Measurements from ENCODE around the gene IQGAP2. TPM values are rescaled to one million over a fixed set of nuclear protein-coding genes. Genes with fewer than 3 reads are reported as not detected.
"Not testable (repeated sequence)": the region's sequence is repeated elsewhere in the genome, so short reads cannot be mapped to it uniquely, and the experiment has no call there.

IQGAP2 gene
- total RNA-seq, 4 donors from 2014 or later, result 3.5 to 18.5 (median 13.7) TPM

DNA sequence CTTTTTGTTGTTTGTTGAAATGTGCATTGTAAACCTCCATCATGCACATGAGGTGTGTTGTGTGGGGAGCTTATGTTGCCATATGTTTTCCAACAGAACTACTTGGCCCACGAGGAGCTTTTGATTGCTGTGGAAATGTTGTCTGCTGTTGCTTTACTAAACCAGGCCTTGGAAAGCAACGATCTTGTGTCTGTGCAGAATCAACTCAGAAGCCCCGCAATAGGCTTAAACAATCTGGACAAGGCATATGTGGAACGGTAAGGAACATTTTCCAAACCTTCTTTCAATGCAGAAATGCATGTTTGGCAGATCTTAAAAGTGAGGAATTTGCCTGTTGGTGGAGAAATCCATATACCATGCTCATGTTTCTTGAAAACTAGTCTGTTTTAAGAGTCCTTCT is 197.6 kb downstream of the IQGAP2 start:
- DNase-seq (ENCODE audit: low spot score in 2 of 2), result no peak
- no peak overlapping the region for H3K4me3 ChIP-seq (ENCODE audit: low read depth, poor library complexity, severe bottlenecking)
- whole genome bisulfite sequencing, 2 donors, result 66 to 67% methylated on average over 4 of the region's 4 CpGs
- TF ChIP-seq, protein P1, sequence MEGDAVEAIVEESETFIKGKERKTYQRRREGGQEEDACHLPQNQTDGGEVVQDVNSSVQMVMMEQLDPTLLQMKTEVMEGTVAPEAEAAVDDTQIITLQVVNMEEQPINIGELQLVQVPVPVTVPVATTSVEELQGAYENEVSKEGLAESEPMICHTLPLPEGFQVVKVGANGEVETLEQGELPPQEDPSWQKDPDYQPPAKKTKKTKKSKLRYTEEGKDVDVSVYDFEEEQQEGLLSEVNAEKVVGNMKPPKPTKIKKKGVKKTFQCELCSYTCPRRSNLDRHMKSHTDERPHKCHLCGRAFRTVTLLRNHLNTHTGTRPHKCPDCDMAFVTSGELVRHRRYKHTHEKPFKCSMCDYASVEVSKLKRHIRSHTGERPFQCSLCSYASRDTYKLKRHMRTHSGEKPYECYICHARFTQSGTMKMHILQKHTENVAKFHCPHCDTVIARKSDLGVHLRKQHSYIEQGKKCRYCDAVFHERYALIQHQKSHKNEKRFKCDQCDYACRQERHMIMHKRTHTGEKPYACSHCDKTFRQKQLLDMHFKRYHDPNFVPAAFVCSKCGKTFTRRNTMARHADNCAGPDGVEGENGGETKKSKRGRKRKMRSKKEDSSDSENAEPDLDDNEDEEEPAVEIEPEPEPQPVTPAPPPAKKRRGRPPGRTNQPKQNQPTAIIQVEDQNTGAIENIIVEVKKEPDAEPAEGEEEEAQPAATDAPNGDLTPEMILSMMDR (IDR thresholded peaks at IDR 0.05), result no peak
- no peak for TF ChIP-seq POLR2A (IDR thresholded peaks at IDR 0.05)
- intact Hi-C loops (cut with DNase I; ENCODE audit: low total_unique reads), result loop anchor here (5.0 kb wide), 1 partner anchor 172 kb away; no protein-coding TSS in a partner anchor

DNA sequence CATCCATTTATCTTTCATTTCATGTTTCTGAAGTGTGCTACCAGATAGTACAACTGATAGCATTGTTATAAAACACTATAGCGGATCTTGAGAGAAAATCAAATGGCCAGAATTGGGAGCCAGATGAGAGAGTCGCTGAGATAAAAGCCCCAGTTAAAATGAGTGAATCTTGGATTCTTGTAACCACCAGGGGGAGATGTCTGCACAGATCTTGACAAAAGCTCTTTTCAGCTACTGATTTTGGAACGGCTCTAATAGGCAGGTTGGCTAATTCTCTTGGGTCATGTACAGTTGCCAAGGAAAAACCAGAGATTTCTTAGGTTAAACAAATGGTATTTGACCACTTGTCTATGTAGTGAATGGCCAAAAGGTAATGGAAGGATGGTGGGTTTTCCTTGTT is 198.4 kb downstream of the IQGAP2 start:
- DNase-seq (ENCODE audit: low spot score in 2 of 2), result peak in 1 of 2 donors; percentile 20
- WGBS, 2 donors, result 10% methylated on average over 3 of the region's 3 CpGs
- H3K4me3 ChIP-seq (ENCODE audit: low read depth, poor library complexity, severe bottlenecking), result no peak overlapping the region
- no peak for TF ChIP-seq POLR2A (IDR thresholded peaks at IDR 0.05)
- TF ChIP-seq, protein P1 (IDR thresholded peaks at IDR 0.05), result peak in 1 of 3 donors; percentile 27
- intact Hi-C loops (cut with DNase I; ENCODE audit: low total_unique reads), result loop anchor here (5.0 kb wide), 1 partner anchor 171 kb away; no protein-coding TSS in a partner anchor

DNA sequence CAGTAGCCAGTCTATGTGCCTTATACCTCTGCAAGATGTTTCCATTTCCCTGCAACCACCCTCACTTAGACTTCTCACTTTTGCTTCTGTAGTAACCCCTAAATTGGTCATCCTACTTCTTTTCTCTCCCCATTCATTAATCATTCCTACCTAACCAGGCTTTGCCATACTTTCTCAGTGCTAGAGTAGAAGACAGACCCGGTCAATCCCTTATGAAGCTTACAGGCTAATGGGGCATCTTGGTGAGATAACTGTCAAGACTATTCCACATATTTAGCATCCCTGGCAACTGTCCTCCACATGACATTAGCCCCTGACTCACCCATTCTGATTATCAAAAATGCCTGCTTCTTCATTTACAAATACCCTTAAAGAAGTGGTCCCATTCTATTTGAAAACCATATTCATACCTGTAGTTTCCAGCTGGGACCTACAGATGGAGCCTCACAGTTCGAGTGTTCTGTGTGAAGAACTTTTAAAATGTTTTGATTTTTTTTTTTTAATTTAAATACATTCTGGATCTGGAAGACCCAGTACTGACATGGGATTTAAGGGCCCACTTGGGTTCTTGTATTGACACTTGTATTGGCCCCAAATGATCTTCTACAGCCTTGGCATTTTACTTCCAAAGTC is 199.1 kb downstream of the IQGAP2 start:
- TF ChIP-seq POLR2A (IDR thresholded peaks at IDR 0.05), result no peak
- TF ChIP-seq, protein P1 (IDR thresholded peaks at IDR 0.05), result no peak
- no peak for DNase-seq (ENCODE audit: low spot score in 2 of 2)
- 81 to 82% methylated on average over 2 of the region's 2 CpGs for WGBS, 2 donors
- intact Hi-C loops (cut with DNase I; ENCODE audit: low total_unique reads), result loop anchor here (5.0 kb wide), 1 partner anchor 170 kb away; no protein-coding TSS in a partner anchor
- H3K4me3 ChIP-seq (ENCODE audit: low read depth, poor library complexity, severe bottlenecking), result no peak overlapping the region

DNA sequence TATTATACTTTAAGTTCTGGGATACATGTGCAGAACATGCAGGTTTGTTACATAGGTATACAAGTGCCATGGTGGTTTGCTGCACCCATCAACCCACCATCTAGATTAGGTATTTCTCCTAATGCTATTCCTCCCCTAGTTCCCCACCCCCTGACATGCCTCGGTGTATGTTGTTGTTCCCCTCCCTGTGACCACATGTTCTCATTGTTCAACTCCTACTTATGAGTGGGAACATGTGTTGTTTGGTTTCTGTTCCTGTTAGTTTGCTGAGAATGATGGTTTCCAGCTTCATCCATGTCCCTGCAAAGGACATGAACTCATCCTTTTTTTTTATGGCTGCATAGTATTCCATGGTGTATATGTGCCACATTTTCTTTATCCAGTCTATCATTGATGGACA is 200.9 kb downstream of the IQGAP2 start:
- WGBS, 2 donors, result 55 to 59% methylated on average over 1 of the region's 1 CpG
- not testable (repeated sequence) for H3K4me3 ChIP-seq (ENCODE audit: low read depth, poor library complexity, severe bottlenecking); DNase-seq (ENCODE audit: low spot score in 2 of 2)
- intact Hi-C loops (cut with DNase I; ENCODE audit: low total_unique reads), result loop anchor here (5.0 kb wide), 1 partner anchor 168 kb away; no protein-coding TSS in a partner anchor

DNA sequence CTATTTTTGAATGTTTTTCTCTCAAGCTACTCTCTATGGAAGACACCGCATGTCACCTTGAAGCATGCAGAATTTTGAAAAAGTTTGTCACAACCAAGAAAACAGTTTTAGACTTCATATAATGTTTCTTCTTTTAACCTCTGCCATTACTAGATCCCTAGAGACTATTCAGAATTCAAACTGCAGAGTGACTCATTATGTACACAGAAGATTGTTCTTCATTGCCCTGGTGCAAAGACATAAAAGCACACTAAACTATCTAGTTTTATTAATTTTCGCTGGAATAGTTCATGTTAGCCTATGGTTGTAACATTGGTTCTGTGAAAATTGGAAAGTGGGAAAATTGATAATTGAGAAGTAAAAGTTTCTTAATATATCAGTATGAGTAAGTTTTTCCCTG is 201.8 kb downstream of the IQGAP2 start:
- DNase-seq (ENCODE audit: low spot score in 2 of 2), result no peak
- intact Hi-C loops (cut with DNase I; ENCODE audit: low total_unique reads), result loop anchor here (5.0 kb wide), 1 partner anchor 167 kb away; no protein-coding TSS in a partner anchor
- 39 to 63% methylated on average over 2 of the region's 2 CpGs for WGBS, 2 donors
- H3K4me3 ChIP-seq (ENCODE audit: low read depth, poor library complexity, severe bottlenecking), result no peak overlapping the region
- TF ChIP-seq, protein P1 (IDR thresholded peaks at IDR 0.05), result no peak
- no peak for TF ChIP-seq POLR2A (IDR thresholded peaks at IDR 0.05)

DNA sequence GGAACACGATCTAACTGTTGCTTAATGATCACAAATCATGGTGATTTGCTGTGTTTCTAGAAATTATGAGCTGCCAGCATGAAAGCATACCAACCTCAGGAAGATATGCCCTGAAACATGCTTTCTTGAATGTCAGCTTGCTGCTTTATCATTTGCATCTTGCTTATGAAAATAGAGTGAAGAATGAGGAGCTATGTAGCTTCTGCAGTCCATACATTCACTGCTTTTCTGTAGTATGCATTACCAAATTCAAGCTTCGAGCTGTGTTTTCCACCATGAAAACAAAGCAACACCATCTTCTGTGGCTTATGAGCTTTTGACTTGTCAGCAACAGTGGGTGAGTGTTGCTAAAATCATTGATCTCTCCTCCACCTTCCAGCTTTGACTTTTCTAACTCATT is 203.6 kb downstream of the IQGAP2 start:
- intact Hi-C loops (cut with DNase I; ENCODE audit: low total_unique reads), result no loop called here
- no peak for DNase-seq (ENCODE audit: low spot score in 2 of 2)
- TF ChIP-seq, protein P1 (IDR thresholded peaks at IDR 0.05), result no peak
- TF ChIP-seq POLR2A (IDR thresholded peaks at IDR 0.05), result no peak
- H3K4me3 ChIP-seq (ENCODE audit: low read depth, poor library complexity, severe bottlenecking), result no peak overlapping the region
- WGBS, 2 donors, result 43 to 72% methylated on average over 2 of the region's 2 CpGs
